ENCODE measurements around the gene NUDT2. TPM values are rescaled to one million over a fixed set of nuclear protein-coding genes. Genes with fewer than 3 reads are reported as not detected.
A peak's percentile ranks its signal among the peaks of the same experiment; 100 is the strongest.

Gene NUDT2
- total RNA-seq, 2 donors from 2014 or later, result 20.6 to 29.4 TPM

GRCh38 chr9:34379334-34380033 is 50.1 kb downstream of the NUDT2 start:
- H3K27ac Mint-ChIP-seq, result peak overlapping the region; percentile 68
- Histone ChIP-seq H3K4me3 (ENCODE audit: low read length) (peak overlapping the region; percentile 83), H3K9me3 (ENCODE audit: control insufficient read depth, low read length) (no peaks in the 10 kb centered on the region), H3K9ac (ENCODE audit: extremely low read depth, low read length, poor library complexity, severe bottlenecking) (no peak overlapping the region), H3K36me3 (ENCODE audit: control insufficient read depth, insufficient read depth, low read length) (no peaks in the 10 kb centered on the region), H3K27me3 (ENCODE audit: control insufficient read depth, insufficient read depth, low read length, poor library complexity, severe bottlenecking) (peaks cover 52% of the 10 kb centered on the region), H3K4me1 (ENCODE audit: control insufficient read depth, insufficient read depth, low read length) (no peaks in the 10 kb centered on the region), H3K27ac (ENCODE audit: low read depth, low read length) (no peak overlapping the region)
- no peaks in the 10 kb centered on the region for H3K9me3 Mint-ChIP-seq
- peak overlapping the region; percentile 68 for H3K4me3 Mint-ChIP-seq
- no peaks in the 10 kb centered on the region for H3K36me3 Mint-ChIP-seq (ENCODE audit: low read depth)
- H3K27me3 Mint-ChIP-seq (ENCODE audit: insufficient read depth), result peaks cover 58% of the 10 kb centered on the region
- peaks cover 19% of the 10 kb centered on the region for H3K4me1 Mint-ChIP-seq
- DNase-seq, result peak; percentile 98
- WGBS, 2 experiments (ENCODE audit: insufficient coverage in 1 of 2, insufficient read length in 1 of 2), result 3 to 9% methylated on average over 17 to 35 of the region's 35 CpGs
- TF ChIP-seq CTCF (conservative IDR thresholded peaks at IDR 0.05), result peak; percentile 98

GRCh38 chr9:34380034-34380510 is 50.7 kb downstream of the NUDT2 start:
- peaks cover 62% of the 10 kb centered on the region for H3K27me3 Mint-ChIP-seq (ENCODE audit: insufficient read depth)
- no peaks in the 10 kb centered on the region for H3K9me3 ChIP-seq (ENCODE audit: control insufficient read depth, low read length)
- H3K4me3 ChIP-seq (ENCODE audit: low read length), result peak overlapping the region; percentile 83
- DNase-seq, result no peak
- H3K27me3 ChIP-seq (ENCODE audit: control insufficient read depth, insufficient read depth, low read length, poor library complexity, severe bottlenecking), result peaks cover 54% of the 10 kb centered on the region
- no peaks in the 10 kb centered on the region for H3K36me3 Mint-ChIP-seq (ENCODE audit: low read depth)
- no peaks in the 10 kb centered on the region for H3K9me3 Mint-ChIP-seq
- H3K9ac ChIP-seq (ENCODE audit: extremely low read depth, low read length, poor library complexity, severe bottlenecking), result no peak overlapping the region
- 7 to 11% methylated on average over 21 to 24 of the region's 24 CpGs for WGBS, 2 experiments (ENCODE audit: insufficient coverage in 1 of 2, insufficient read length in 1 of 2)
- H3K36me3 ChIP-seq (ENCODE audit: control insufficient read depth, insufficient read depth, low read length), result no peaks in the 10 kb centered on the region
- no peak for TF ChIP-seq CTCF (conservative IDR thresholded peaks at IDR 0.05)
- H3K4me1 ChIP-seq (ENCODE audit: control insufficient read depth, insufficient read depth, low read length), result no peaks in the 10 kb centered on the region
- H3K4me1 Mint-ChIP-seq, result peaks cover 16% of the 10 kb centered on the region
- no peak overlapping the region for H3K27ac ChIP-seq (ENCODE audit: low read depth, low read length)
- peak overlapping the region; percentile 68 for H3K27ac Mint-ChIP-seq
- H3K4me3 Mint-ChIP-seq, result peak overlapping the region; percentile 68

- Histone ChIP-seq H3K9ac (ENCODE audit: extremely low read depth, low read length, poor library complexity, severe bottlenecking) (no peak overlapping the region), H3K9me3 (ENCODE audit: control insufficient read depth, low read length) (no peaks in the 10 kb centered on the region), H3K27ac (ENCODE audit: low read depth, low read length) (no peak overlapping the region), H3K27me3 (ENCODE audit: control insufficient read depth, insufficient read depth, low read length, poor library complexity, severe bottlenecking) (peaks cover 54% of the 10 kb centered on the region), H3K36me3 (ENCODE audit: control insufficient read depth, insufficient read depth, low read length) (no peaks in the 10 kb centered on the region), H3K4me1 (ENCODE audit: control insufficient read depth, insufficient read depth, low read length) (no peaks in the 10 kb centered on the region), H3K4me3 (ENCODE audit: low read length) (peak overlapping the region; percentile 83)
- H3K4me1 Mint-ChIP-seq, result peaks cover 10% of the 10 kb centered on the region
- H3K9me3 Mint-ChIP-seq, result no peaks in the 10 kb centered on the region
- no peaks in the 10 kb centered on the region for H3K36me3 Mint-ChIP-seq (ENCODE audit: low read depth)
- peak; percentile 96 for DNase-seq
- peak overlapping the region; percentile 68 for H3K4me3 Mint-ChIP-seq
- H3K27ac Mint-ChIP-seq, result no peak overlapping the region
- H3K27me3 Mint-ChIP-seq (ENCODE audit: insufficient read depth), result peaks cover 65% of the 10 kb centered on the region
- TF ChIP-seq CTCF (conservative IDR thresholded peaks at IDR 0.05), result no peak
- whole genome bisulfite sequencing, 2 experiments (ENCODE audit: insufficient coverage in 1 of 2, insufficient read length in 1 of 2), result 5% methylated on average over 17 to 59 of the region's 59 CpGs
Observed at GRCh38 chr9:34380511-34381315, 51.3 kb downstream of the NUDT2 start.

All from endodermal cell (in vitro differentiated cells).